HepG2 (cell line): Measurements from ENCODE around the gene CEACAM16. TPM values are rescaled to one million over a fixed set of nuclear protein-coding genes. Genes with fewer than 3 reads are reported as not detected.
A peak's percentile ranks its signal among the peaks of the same experiment; 100 is the strongest.

ENCODE experiments used
- BATF2 ChIP-seq: sonication (generic); formaldehyde crosslinking; IDR thresholded peaks from 2 replicates; pipeline ENCODE4 v1.8.0; 2022; ENCODE audit warnings: mild to moderate bottlenecking, missing genetic modification reagents, moderate library complexity
- BORCS8-MEF2B ChIP-seq: sonication (generic); formaldehyde crosslinking; IDR thresholded peaks from 2 replicates; pipeline ENCODE4 v1.8.0; 2022; ENCODE audit warnings: mild to moderate bottlenecking, missing genetic modification reagents
- MBD4 ChIP-seq: IDR thresholded peaks from 2 replicates; pipeline ENCODE4 v1.6.1; 2012; ENCODE audit warnings: low read length, inconsistent platforms, borderline replicate concordance
- MED8 ChIP-seq: sonication (generic); formaldehyde crosslinking; IDR thresholded peaks from 2 replicates; pipeline ENCODE4 v1.8.1; 2023; ENCODE audit warnings: mild to moderate bottlenecking, missing genetic modification reagents; ENCODE audit not compliant: insufficient replicate concordance
- RBM39 ChIP-seq: fragments of 200-400 bp; formaldehyde crosslinking; IDR thresholded peaks from one replicate; pipeline ENCODE4 v1.6.1; 2018; ENCODE audit warnings: antibody characterized with exemption, mild to moderate bottlenecking, low read depth, low read length; ENCODE audit not compliant: poor library complexity, severe bottlenecking
- SALL2 ChIP-seq: sonication (generic); formaldehyde crosslinking; IDR thresholded peaks from 2 replicates; pipeline ENCODE4 v1.8.1; 2023; ENCODE audit warnings: mild to moderate bottlenecking, missing genetic modification reagents, inconsistent platforms
- SP1 ChIP-seq, 2 experiments: fragments of 450-650 bp in 1 of 2; sonication (generic) in 1 of 2; formaldehyde crosslinking in 1 of 2; IDR thresholded peaks; 2 replicates each; pipeline versions ENCODE4 v1.4.0 to v1.6.1; 2016 to 2020; ENCODE audit warnings: missing genetic modification reagents in 1 of 2
- TBX3 ChIP-seq: fragments of 450-650 bp; IDR thresholded peaks from 2 replicates; pipeline ENCODE4 v1.6.1; 2017; ENCODE audit warnings: antibody characterized with exemption, mild to moderate bottlenecking, inconsistent platforms, borderline replicate concordance
- ZFP37 ChIP-seq: sonication (generic); formaldehyde crosslinking; IDR thresholded peaks from 2 replicates; pipeline ENCODE4 v1.4.0; 2020; ENCODE audit warnings: missing genetic modification reagents, borderline replicate concordance
- ZMYM3 ChIP-seq: sonication (generic); formaldehyde crosslinking; IDR thresholded peaks from 2 replicates; pipeline ENCODE4 v1.5.1; 2020; ENCODE audit warnings: mild to moderate bottlenecking, missing genetic modification reagents
- ZNF335 ChIP-seq: sonication (generic); formaldehyde crosslinking; IDR thresholded peaks from 2 replicates; pipeline ENCODE4 v1.4.0; 2020; ENCODE audit warnings: missing genetic modification reagents
- ZNF337 ChIP-seq: sonication (generic); formaldehyde crosslinking; IDR thresholded peaks from 2 replicates; pipeline ENCODE4 v1.5.1; 2020; ENCODE audit warnings: missing genetic modification reagents, low read depth, mild to moderate bottlenecking, borderline replicate concordance
- ZNF44 ChIP-seq: sonication (generic); formaldehyde crosslinking; IDR thresholded peaks from 2 replicates; pipeline ENCODE4 v1.5.1; 2020; ENCODE audit warnings: mild to moderate bottlenecking, missing genetic modification reagents
- ZNF629 ChIP-seq: sonication (generic); formaldehyde crosslinking; conservative IDR thresholded peaks from 2 replicates; pipeline ENCODE4 v1.5.0; 2020; ENCODE audit warnings: missing genetic modification reagents
- ZNF660 ChIP-seq: sonication (generic); formaldehyde crosslinking; IDR thresholded peaks from 2 replicates; pipeline ENCODE4 v1.5.1; 2020; ENCODE audit warnings: mild to moderate bottlenecking, low read depth, missing genetic modification reagents, borderline replicate concordance
- ZNF766 ChIP-seq: sonication (generic); formaldehyde crosslinking; IDR thresholded peaks from 2 replicates; pipeline ENCODE4 v1.5.0; 2020; ENCODE audit warnings: missing genetic modification reagents, borderline replicate concordance
- ZNF768 ChIP-seq: sonication (generic); formaldehyde crosslinking; IDR thresholded peaks from 2 replicates; pipeline ENCODE4 v1.4.0; 2020; ENCODE audit warnings: missing genetic modification reagents
- polyA plus RNA-seq, 8 experiments: library from polyadenylated mRNA; depleted of rRNA in 3 of 8; stranded (reverse) in 7 of 8; unstranded in 1 of 8; fragments of >200 nt; fragmentation: Illumina TruSeq in 4 of 8; extraction: Trizol in 4 of 8; gene quantifications; 2 replicates each; pipeline versions ENCODE4 v1.2.1 to v1.2.3, GENCODE V29; 2011 to 2016; ENCODE audit warnings: low read depth in 4 of 8, missing spikeins in 1 of 8, mixed read lengths in 1 of 8; ENCODE audit not compliant: insufficient read depth in 1 of 8
- total RNA-seq, 5 experiments: library from RNA; depleted of rRNA; stranded (reverse); fragments of >200 nt; fragmentation: Illumina TruSeq; extraction: Trizol; gene quantifications; 2 replicates each; pipeline ENCODE4 v1.2.3, GENCODE V29; 2016; ENCODE audit warnings: low read depth in 1 of 5
- TF ChIP-seq, protein P1 (sequence below): sonication (generic); formaldehyde crosslinking; IDR thresholded peaks from 2 replicates; pipeline ENCODE4 v1.5.0; 2020; ENCODE audit warnings: mild to moderate bottlenecking, missing genetic modification reagents, borderline replicate concordance
- TF ChIP-seq, protein P2 (sequence below): sonication (generic); formaldehyde crosslinking; IDR thresholded peaks from 2 replicates; pipeline ENCODE4 v1.9.0; 2021; ENCODE audit warnings: missing genetic modification reagents, mild to moderate bottlenecking, borderline replicate concordance
- TF ChIP-seq, protein P3 (sequence below): sonication (generic); formaldehyde crosslinking; IDR thresholded peaks from 2 replicates; pipeline ENCODE4 v1.4.0; 2020; ENCODE audit warnings: missing genetic modification reagents, borderline replicate concordance
- TF ChIP-seq, protein P4 (sequence below): sonication (generic); formaldehyde crosslinking; IDR thresholded peaks from 2 replicates; pipeline ENCODE4 v1.5.1; 2020; ENCODE audit warnings: mild to moderate bottlenecking, missing genetic modification reagents, moderate library complexity

CEACAM16 gene
- total and polyA plus RNA-seq, 2 of the 13 experiments (the other 11 are each of a cell fraction or from before 2014, with no cell fraction given), result not detected

DNA sequence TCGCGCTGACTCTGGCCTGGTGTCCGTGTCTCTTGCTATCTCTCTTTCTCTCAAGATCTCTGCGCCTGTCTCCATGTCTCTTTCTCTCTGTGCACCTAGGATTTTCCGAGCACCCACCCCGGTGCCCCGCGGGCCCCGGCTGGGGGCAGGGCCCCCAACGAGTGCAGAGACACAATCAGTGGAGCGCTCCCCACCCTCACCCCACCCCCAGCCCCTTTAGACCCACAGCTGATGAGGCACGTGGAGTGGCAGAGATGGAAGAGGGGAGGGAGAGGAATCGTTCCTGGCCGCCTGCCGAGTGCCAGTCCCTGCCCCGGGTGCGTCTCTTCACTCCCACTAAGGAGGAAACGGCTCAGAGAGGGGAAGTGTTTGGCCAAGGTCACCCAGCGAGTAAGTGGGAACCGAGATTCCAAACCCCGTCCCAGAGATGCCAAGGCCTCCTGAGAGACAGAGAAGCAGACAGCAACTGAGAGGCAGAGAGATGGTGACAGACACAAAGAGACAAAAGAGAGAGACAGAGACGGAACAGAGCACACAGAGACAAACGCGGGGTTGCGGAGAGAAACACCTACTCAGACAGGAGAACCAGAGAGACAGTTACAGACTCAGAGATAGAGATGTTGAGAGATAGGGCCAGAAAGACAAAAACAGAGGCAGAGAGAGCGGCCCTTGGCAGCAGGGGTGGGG lies 48.9 kb downstream of the CEACAM16 start (continued):
- TF ChIP-seq MED8 (peak; percentile 30), ZNF335 (no peak), ZNF629 (no peak), ZNF660 (CRISPR knock-in tag) (no peak), ZNF44 (CRISPR knock-in tag) (no peak), TBX3 (peak; percentile 10; the same call in 1 of the 2 replicates), SALL2 (no peak), ZFP37 (CRISPR knock-in tag) (no peak), BATF2 (no peak), ZNF766 (CRISPR knock-in tag) (no peak), ZNF768 (peak; percentile 96), BORCS8-MEF2B (CRISPR knock-in tag) (no peak), MBD4 (no peak), ZMYM3 (CRISPR knock-in tag) (peak; percentile 79), SP1 (IDR thresholded peaks at IDR 0.05) (no peak), SP1 (CRISPR knock-in tag; IDR thresholded peaks at IDR 0.05) (no peak), ZNF337 (CRISPR knock-in tag) (no peak), RBM39 (no peak)
- TF ChIP-seq, protein P1, sequence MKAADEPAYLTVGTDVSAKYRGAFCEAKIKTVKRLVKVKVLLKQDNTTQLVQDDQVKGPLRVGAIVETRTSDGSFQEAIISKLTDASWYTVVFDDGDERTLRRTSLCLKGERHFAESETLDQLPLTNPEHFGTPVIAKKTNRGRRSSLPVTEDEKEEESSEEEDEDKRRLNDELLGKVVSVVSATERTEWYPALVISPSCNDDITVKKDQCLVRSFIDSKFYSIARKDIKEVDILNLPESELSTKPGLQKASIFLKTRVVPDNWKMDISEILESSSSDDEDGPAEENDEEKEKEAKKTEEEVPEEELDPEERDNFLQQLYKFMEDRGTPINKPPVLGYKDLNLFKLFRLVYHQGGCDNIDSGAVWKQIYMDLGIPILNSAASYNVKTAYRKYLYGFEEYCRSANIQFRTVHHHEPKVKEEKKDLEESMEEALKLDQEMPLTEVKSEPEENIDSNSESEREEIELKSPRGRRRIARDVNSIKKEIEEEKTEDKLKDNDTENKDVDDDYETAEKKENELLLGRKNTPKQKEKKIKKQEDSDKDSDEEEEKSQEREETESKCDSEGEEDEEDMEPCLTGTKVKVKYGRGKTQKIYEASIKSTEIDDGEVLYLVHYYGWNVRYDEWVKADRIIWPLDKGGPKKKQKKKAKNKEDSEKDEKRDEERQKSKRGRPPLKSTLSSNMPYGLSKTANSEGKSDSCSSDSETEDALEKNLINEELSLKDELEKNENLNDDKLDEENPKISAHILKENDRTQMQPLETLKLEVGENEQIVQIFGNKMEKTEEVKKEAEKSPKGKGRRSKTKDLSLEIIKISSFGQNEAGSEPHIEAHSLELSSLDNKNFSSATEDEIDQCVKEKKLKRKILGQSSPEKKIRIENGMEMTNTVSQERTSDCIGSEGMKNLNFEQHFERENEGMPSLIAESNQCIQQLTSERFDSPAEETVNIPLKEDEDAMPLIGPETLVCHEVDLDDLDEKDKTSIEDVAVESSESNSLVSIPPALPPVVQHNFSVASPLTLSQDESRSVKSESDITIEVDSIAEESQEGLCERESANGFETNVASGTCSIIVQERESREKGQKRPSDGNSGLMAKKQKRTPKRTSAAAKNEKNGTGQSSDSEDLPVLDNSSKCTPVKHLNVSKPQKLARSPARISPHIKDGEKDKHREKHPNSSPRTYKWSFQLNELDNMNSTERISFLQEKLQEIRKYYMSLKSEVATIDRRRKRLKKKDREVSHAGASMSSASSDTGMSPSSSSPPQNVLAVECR (CRISPR knock-in tag), result peak; percentile 1; the same call in 1 of the 2 replicates
- TF ChIP-seq, protein P2, sequence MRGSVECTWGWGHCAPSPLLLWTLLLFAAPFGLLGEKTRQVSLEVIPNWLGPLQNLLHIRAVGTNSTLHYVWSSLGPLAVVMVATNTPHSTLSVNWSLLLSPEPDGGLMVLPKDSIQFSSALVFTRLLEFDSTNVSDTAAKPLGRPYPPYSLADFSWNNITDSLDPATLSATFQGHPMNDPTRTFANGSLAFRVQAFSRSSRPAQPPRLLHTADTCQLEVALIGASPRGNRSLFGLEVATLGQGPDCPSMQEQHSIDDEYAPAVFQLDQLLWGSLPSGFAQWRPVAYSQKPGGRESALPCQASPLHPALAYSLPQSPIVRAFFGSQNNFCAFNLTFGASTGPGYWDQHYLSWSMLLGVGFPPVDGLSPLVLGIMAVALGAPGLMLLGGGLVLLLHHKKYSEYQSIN (CRISPR knock-in tag), result no peak
- TF ChIP-seq, protein P3, sequence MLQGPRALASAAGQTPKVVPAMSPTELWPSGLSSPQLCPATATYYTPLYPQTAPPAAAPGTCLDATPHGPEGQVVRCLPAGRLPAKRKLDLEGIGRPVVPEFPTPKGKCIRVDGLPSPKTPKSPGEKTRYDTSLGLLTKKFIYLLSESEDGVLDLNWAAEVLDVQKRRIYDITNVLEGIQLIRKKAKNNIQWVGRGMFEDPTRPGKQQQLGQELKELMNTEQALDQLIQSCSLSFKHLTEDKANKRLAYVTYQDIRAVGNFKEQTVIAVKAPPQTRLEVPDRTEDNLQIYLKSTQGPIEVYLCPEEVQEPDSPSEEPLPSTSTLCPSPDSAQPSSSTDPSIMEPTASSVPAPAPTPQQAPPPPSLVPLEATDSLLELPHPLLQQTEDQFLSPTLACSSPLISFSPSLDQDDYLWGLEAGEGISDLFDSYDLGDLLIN (CRISPR knock-in tag), result no peak
- TF ChIP-seq, protein P4, sequence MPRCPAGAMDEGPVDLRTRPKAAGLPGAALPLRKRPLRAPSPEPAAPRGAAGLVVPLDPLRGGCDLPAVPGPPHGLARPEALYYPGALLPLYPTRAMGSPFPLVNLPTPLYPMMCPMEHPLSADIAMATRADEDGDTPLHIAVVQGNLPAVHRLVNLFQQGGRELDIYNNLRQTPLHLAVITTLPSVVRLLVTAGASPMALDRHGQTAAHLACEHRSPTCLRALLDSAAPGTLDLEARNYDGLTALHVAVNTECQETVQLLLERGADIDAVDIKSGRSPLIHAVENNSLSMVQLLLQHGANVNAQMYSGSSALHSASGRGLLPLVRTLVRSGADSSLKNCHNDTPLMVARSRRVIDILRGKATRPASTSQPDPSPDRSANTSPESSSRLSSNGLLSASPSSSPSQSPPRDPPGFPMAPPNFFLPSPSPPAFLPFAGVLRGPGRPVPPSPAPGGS, result no peak
